Transverse colon (tissue), 3 donors: ENCODE results near the gene SUFU.

Source experiments
- CTCF ChIP-seq, 5 experiments: fragments of 200-600 bp in 3 of 5; fragments of 450-650 bp in 2 of 5; sonication (generic) in 3 of 5; IDR thresholded peaks; 1 replicate in 2 of 5; 2 replicates in 3 of 5; pipeline ENCODE4 v1.5.1; 2016 to 2017; ENCODE audit warnings: antibody characterized with exemption in 5 of 5, inconsistent platforms in 3 of 5, mild to moderate bottlenecking in 2 of 5, moderate library complexity in 1 of 5
- EP300 ChIP-seq: sonication (generic); formaldehyde crosslinking; IDR thresholded peaks from one replicate; pipeline ENCODE4 v1.6.1; 2017; ENCODE audit warnings: antibody characterized with exemption, low read depth
- POLR2A ChIP-seq: fragments of 450-650 bp; IDR thresholded peaks from one replicate; pipeline ENCODE4 v1.6.1; 2016; ENCODE audit warnings: antibody characterized with exemption, mild to moderate bottlenecking, moderate library complexity

GRCh38 chr10:102599565-102600327 lies 96.0 kb downstream of the SUFU start:
- TF ChIP-seq CTCF (IDR thresholded peaks at IDR 0.05), result no peak
- TF ChIP-seq EP300, result no peak
- TF ChIP-seq POLR2A, result no peak
